GM18526 (cell line): Measurements from ENCODE around the gene ITGA8.

Experiments
- POLR2A ChIP-seq: IDR thresholded peaks from 3 replicates; pipeline ENCODE4 v1.6.1; 2011; ENCODE audit not compliant: insufficient read length; ENCODE audit errors: extremely low read depth

The ITGA8 gene

DNA sequence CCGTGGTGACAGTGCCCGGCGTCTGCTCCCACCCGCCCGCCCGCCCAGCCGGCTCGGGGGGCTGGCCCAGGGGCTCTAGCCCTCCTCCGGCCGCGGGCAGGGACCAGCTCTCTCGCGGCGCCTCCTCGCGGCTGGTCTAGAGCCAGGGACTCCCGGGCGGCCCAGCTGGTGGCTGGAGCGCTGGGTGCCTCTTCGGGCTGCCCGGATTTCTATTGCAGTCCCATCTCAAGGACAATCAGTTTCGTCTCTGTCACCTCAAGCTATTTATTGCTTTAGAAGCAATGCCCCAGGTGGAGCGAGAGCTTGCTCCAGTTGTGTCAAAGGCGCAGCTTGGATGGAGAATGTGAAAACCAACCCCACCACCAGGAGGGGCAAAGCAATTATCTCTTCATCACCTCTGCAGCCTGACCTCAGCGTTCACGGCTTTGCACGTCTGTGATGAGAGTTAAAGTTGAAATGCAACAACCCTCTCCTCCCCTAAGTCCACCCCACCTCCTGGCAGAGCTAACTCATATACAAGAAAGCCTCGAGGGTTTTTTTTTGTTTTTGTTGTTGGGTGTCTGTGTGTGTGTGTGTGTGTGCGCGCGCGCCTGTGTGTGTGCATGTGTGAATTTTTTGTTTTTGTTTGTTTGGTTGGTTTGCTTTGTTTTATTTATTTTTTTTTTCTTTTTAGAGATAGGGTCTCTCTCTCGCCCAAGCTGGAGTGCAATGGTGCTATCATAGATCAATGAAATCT, at the start of gene ITGA8:
ITGA8 (minus strand) TSS at position 24 of the 736 bp plus-strand sequence. CDS start 151 bp downstream, outside the sequence.
- no peak for TF ChIP-seq POLR2A

DNA sequence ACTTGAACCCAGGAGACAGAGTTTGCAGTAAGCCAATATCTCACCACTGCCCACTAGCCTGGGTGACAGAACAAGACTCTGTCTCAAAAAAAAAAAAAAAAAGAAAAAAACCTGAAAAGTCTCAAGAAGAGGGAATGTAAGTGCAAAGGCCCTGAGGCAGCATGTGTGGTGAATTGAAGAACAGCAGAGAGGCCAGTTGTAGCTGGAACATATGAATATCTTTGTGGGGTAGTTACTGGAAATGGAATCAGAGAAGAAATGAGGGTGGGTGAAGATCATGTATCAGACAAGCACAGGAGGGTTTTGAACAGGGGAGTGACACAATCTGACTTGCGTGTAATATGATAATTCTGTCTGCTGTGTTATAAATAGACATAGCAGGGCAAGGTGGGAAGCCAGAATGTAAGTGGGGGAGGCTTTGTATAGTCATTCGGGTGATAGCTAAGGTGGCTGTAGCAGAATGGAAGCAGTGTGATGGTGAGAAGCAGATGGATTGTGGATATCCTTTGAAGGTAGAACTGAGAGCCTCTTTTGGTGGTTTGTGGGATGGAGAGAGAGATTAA, 45.3 kb upstream of the ITGA8 start:
- TF ChIP-seq POLR2A: no peak

DNA sequence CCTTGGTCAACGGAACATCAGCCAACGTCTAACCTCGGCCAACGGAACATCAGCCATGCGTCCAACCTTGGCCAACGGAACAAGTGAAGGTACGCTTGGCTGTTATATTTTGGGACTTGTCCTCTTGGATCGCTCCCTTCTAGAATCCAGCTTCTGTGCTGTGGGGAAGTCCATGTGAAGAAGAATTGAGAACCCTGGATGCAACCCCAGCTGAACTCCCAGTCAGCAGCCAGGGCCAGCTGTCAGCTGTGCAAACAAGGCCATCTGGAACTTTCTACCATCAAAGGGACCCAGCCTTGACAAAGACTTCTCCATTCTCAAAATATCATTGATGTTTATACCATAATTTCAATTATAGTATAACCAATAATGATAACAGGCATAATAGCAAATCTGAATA, 43.3 kb upstream of the ITGA8 start:
- TF ChIP-seq POLR2A: no peak

DNA sequence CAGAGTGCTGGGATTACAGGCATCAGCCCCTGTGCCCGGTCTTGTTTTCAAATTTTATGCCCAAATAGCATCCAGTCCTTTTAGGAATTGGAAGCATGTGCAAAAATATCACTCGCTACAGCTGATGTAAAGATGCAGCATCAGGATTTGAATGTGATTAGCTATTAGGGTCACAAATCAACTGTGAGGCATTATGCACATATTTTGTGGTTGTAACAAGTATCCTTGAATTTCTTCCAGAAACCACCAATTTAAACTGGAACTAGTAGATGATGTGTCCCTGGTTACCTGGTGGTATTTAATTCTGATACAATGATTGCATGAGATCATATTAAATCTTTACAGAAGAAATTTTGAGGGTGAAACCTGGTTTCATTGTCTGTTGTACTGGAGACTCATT, 41.0 kb upstream of the ITGA8 start:
- TF ChIP-seq POLR2A: no peak

DNA sequence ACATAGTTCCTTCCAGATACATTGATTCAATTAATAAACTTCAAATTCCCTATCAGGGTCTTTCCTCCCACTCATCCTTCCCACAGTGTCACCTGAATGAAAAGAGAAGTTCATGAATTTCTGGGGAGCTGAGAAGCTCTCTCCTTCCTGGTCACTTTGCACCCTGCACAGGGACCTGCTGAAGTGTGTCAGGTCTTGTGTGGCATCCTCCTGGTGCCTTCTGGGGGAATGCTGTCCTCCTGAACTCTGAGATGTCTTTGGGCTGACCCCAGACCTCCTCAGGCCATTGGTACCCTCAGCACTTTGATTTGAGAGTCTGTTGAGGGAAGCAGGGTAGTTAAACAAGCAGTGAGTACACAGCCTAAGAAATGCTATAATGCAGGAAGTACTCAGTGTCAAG, 39.5 kb upstream of the ITGA8 start:
- no peak for TF ChIP-seq POLR2A

DNA sequence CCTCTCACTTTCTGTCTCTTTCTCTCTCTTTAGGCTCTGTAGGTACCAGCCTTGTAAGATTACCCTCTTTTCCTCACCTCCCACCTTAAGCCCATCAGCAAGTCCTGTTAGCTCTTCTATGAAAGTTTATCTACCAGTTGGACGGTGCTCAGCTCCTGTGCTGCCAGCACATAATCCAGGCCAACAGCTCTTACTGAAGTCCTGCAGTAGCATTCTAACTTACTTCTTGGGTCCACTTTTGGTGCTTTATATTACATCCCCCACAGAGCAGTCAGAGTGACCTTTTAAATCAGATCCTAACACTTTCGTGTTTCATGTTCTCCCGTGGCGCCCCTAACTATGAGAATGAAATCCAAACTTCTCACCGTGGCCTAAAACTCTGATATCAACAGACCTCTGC, 38.9 kb upstream of the ITGA8 start:
- TF ChIP-seq POLR2A: no peak

DNA sequence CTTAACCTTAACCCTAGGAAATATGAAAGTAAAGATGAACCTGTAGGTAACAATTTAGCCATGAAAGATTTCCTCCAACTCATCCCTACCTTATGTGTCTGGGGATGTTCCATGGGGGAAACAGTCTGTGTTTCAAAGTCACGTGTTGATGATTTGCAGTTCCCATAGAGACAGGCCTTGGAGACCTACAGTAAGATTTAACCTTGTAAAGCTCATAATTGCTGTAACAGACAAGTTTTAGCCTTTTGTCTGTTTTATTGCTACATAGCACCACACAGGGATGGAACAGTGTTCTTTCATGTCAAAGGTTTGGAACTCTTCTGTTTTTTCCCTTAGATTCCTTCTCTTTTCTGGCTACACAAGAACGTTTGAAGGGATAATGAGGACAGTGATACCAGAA, 35.2 kb upstream of the ITGA8 start:
- no peak for TF ChIP-seq POLR2A

DNA sequence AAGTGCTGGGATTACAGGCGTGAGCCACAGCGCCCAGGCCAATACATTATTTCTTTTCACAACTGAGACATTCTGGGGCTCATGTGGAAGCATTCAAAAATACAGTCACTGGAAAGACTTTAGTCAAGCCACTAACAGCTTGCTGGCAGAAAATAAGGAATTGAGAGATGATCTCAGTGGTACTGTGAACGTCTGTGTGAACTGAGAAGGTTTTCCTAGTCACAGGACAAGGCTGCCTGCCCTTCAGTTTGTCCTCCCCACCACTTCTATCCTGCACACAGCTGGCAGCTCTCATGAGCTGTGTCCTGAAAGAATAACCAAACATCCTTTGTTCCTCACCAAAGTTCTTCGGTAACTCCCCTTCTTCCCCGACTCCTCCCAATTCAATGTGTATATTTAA, 31.3 kb upstream of the ITGA8 start:
- no peak for TF ChIP-seq POLR2A

DNA sequence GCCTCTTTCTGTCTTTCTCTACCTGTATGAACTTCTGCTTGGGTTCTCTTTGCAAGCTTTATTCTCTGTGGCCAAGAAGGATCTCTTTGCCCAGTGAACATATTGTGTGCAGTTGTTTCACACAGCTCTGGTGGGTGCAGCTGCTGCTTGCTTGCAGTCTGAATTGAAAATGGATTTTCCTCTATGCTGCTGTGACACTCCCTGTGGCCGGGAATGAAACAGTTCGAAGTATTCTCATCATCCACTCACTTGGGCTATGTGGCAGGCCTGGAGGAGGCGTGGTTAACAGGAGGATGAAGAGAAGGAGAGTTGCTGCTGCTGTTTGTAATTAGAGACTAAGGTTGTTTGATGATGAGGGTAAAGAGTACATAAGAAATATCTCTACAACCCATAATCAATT, 28.4 kb upstream of the ITGA8 start:
- TF ChIP-seq POLR2A: no peak

DNA sequence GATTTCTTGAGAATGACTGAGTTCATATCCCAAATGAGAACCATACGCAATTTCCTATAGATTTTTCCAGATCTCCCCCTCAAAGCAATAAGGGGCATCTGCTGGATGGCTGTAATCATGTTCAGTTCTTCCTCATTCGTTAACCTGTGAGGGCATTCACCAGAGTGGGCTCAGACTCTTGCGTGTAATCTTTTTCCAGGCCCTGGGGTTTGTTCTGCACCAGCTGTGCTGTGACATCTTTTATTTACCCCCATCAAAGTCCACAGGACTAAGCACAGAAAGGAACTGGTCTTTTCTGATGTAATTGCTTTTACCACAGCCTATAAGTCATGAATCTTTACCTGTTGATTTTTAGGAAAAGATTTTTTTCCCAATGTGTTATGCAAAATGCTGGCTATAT, 27.9 kb upstream of the ITGA8 start:
- TF ChIP-seq POLR2A: no peak

DNA sequence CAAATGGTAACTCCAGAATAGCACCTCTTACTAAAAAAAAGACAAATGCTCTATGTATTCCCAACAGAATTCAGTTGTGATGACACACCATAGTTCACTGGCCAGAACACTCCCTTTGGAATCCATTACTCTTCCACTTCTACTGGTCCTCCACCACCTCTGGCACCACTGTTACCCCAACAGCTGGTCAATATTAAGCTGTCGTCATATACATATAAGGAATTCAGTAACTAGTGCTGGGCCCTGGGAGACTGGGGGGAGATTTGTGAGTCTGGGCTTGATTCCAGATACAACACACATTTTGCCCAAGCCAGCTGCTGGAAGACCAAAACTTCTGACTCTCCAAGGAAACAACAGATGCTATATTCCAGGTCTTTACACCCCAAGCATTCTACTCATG, 26.0 kb upstream of the ITGA8 start:
- no peak for TF ChIP-seq POLR2A

DNA sequence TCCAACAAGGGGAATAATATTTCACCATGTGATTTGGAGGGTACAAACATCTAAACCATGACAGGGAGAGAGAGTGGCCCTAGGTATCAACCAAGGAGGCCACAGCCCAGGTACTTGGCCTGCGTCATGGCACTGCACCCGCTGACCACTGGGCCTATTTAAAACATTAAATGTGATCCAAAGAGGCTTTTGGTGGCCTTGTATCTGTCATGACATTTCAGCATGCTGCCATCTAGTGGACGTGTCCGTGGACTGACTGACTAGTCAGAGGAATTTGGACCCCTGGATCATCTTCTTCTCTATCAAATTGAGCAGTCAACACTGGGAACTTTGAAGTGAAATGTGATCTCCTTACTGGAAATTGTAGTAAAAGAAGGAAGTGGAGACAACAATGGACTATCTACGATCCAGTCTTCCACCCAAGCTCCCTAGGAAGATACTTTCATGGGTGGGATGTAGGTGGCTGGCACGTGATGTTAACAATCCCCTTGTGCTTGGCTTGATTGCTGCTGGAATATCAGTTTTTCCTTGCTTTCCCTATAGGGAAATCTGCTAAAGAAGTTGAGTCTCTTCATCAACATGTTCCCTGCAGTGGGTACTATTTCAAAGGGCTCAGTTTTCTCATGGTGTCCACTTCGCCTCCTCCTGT, 24.6 kb upstream of the ITGA8 start:
- TF ChIP-seq POLR2A: no peak

DNA sequence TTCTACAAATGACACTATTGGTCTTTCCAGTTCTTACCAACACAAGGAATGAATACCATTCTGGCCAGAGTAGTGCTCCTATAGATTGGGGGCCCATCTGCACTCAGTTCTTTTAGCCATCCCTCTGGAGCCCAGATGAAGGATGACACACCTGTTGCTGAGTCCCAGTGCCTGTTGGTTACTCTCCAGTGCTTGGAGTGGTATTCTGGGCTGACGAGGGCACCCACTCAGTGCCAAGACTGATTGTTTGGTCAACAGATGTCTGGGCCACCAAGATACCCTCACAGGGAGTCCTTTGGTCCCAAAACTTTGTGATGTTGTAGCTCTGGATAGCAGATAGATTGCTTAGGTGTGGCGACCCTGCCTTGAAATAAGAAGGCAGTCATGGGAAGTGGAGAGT, 23.7 kb upstream of the ITGA8 start:
- TF ChIP-seq POLR2A: no peak

DNA sequence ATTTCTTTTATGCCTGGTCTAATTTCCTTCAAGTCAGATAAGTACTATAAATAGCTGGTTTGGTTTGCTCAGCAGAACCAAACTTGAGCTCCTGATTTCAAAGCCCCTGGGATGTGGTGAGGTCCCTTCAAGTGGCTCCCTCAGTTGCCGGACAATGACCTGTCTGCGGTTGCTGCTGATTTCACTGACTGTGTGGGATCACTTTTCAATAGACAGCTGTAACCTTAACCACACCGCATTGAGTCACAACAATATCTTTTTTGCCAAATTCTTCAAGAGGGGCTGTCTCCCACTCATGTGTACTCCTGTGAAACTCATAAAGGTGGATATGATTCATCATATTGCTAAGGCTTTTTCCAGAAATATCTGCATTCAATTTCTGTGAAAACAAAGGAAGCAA, 23.1 kb upstream of the ITGA8 start:
- TF ChIP-seq POLR2A: no peak

DNA sequence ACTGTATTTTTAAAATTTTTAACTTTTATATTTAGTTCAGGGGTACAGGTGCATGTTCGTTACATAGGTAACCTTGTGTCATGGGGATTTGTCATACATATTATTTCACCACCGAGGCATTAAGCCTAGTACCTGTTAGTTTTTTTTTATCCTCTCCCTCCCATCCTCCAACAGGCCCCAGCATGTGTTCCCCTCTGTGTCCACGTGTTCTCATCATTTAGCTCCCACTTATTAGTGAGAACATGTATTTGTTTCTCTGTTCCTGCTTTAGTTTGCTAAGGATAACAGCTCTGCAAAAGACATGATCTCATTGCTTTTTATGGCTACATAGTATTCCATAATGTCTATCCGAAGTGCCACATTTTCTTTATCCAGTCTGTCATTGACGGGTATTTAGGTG, 22.4 kb upstream of the ITGA8 start:
- TF ChIP-seq POLR2A: no peak

DNA sequence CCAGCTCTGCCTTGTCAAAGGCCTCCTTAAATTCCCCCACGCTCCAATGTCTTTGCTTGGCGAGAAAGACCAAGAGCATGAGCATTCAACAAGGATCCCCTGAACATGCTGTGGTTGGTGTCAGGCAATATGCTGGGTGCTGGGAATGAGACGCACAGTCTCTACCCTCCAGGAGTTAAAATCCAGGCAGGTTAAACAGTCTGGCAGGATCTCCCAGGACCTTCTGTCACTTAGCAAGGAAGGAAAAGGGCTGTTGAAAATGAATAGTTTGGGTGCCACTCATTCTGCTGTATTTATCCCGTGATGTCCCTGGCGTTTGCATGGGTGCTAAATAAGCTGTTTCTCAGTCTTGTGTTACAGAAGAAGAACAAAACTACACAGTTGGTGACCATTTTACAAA, 21.9 kb upstream of the ITGA8 start:
- no peak for TF ChIP-seq POLR2A

DNA sequence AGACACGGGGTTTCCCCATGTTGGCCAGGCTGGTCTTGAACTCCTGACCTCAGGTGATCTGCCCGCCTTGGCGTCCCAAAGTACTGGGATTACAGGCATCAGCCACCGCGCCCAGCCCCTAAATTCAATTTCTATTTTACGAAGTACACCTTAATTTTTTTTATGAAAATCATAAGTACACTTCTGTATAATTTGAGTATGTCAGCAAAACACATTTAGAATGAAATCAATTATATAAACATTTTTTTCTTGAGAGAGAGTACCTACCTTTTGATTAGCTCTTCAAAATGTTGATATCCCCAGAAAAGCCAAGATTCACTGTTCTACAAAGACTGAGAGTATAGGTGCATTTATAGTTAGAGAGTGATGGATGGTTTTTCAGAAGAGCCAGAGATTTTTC, 20.5 kb upstream of the ITGA8 start:
- no peak for TF ChIP-seq POLR2A
